SHP77 treated with DMSO at 0.1 percent for 48 hours (cell line): ENCODE data around the gene NDUFA5.

ENCODE experiments used
- DNase-seq: peaks from one replicate; lab custom pipeline; 2025; lab: John Stamatoyannopoulos, UW

Gene NDUFA5

DNA sequence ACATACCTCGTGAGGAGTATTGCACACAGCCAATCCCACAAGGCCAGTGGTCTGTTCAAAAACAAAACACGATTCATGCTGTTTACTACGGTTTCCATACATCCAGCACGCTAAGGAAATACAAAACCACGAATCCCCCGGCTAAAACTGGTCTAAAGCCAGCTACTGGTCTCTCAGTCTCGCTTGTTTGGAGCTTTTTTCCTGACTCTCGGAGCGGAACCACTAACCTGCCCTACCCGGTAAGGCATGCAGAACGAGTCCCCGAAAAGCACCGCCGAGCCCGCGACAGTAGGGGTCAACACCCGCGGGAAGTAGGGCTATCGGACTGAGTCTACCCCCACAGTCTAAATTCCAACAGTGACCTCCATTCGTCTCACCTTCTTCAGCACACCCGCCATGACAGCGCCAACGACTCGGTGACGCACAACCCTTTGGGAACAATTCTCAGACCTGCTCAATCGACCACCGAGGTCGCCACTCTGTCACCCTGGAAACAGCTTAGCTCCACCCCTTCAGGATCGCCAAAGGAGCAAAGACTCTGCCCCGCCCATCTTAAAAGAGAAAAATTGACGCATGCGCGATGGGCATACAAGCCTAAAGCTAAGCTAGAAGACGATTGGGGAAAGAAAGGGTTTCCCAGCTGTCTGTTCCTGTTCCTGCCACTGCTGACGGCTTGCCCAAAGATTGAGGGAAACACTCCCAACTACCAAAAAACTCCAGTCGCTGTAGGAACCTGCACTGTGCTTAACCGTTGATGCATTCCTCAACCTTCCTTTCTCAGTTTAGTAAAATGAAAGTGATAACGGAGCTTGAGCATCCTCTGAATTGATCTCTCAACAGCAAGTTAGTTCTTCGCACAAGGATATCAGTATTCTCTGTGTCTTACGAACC lies at the start of gene NDUFA5:
NDUFA5 (minus strand) TSS at position 421 of the 891 bp plus-strand sequence; CDS start at position 398, 23 bp downstream.
- DNase-seq = peak; percentile 99

DNA sequence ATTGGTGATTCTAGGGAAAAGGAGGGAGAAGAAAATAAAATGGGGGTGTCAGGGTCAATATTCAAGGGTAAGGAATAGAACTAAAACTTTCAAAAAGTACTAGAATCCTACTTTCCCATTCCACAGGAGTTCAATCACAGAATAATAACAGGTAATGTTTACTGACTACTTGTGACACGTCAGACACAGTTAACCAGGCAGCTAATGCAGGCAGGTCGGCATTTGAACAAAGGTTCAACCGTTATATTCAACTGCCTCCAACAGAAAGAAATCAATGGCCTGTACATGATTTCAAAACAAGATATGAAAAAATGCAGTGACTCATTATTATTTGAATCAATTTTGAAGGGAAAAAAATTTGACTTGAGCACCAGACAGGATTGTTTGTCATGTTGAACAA lies 47.1 kb upstream of the NDUFA5 start:
- peak; percentile 12 for DNase-seq

DNA sequence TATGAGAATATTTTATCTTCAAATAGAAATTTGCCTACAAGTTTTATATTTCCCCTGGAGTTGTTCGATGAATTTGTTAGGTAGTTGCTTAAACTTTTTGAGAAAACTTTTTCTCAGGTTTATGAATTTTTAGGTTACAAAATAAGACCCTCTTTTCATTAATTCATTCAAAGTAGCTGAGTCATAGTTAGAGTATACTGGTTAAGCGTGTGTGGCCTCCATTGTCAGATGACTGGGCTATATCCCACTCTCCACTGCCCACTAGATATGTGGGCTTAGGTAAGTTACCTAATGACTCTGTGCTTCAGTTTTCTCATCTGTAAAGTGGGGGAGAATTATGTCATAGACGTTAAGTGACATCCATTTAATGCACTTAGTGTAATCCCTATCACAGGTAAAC lies 45.0 kb upstream of the NDUFA5 start:
- no peak for DNase-seq

DNA sequence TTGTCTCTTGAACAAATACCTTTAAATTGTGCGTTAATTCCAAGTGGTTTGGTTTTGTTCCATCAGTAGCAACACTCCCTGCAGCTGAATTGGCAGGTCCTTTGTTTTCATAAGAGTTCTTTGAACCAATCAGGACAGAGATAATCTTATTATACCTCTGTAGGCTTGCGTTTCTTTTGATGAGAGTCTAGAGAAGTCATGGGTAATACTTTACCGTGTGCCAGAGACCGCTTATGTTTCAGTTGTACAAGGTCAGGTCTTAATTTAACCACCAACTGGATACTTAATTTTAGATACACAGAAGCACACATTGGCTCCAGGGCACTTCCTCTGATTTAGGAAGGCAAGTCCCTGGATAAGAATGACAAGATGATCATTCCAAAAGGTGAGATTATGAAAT lies 43.9 kb upstream of the NDUFA5 start, which contains the start of gene ASB15:
ASB15 (plus strand) TSS at position 292 of the 400 bp plus-strand sequence. CDS start 12,682 bp downstream, outside the sequence.
- peak; percentile 95 for DNase-seq

DNA sequence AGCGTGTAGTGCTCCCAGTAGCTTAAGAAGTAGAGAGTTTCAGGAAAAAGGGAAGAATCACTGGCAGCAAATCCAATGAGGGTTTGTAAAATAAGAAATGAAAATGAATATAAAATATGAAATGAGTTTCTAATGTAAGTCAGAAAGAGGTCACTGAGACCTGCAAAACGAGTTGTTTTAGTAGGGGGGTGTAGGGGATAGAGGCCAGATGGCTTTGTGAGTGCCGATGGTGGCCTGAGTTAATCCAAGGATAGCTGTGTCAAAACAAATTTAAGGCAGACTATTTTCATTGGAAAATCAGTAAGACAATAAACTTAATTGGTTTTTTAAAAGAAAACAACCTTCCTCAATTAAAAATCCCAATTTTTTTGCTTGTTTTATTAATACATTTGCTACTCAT lies 43.3 kb upstream of the NDUFA5 start:
- DNase-seq = no peak

DNA sequence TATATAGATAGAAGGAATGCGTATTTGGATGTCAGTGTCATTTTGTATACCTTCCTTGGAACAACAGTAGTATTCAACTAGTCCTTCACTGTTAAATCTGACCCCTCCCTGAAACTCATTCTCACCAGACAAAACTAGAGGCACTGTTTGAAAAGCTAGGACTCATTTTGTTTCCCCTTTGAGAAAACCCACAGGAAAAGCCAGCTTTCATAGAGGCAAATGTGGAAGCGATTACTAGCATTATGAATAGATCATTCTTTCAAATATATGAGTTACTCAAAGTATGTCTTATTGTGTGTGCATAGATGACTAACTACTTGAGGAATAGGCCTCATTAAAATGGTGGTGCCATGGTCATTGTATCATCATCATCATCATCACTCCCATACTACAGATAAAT lies 42.1 kb upstream of the NDUFA5 start:
- no peak for DNase-seq

DNA sequence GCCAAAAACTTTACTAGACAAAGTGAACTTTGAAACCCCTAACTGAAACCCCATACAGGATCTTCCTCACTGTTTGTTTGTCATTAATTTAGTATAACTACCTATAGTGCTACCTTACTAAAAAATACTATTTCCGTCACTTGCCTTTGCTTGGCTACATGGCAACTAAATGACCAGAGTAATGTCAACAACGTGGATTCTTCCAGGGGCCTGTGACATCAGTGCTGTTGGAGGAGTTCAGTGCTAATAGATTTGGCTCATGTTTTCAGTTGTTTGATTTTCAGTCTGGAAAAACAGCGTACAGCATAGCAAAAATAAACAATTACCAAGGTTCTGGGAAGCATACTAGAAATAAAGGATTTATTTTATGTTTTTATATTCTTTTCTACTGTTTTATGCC lies 41.0 kb upstream of the NDUFA5 start:
- peak; percentile 57 for DNase-seq

DNA sequence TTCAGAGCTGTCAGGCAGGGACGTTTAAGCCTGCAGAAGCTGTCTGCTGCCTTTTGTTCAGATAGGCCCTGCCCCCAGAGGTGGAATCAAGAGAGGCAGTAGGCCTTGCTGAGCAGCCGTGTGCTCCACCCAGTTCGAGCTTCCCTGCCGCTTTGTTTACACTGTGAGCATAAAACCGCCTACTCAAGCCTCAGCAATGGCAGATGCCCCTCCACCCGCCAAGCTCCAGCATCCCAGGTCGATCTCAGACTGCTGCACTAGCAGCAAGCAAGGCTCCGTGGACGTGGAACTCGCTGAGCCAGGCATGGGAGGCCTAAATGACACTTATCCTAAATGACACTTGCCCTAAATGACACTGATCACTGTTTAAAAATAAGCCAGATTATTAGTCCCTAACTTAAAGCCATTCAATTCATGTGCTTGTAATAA lies 37.2 kb upstream of the NDUFA5 start:
- peak; percentile 86 for DNase-seq

DNA sequence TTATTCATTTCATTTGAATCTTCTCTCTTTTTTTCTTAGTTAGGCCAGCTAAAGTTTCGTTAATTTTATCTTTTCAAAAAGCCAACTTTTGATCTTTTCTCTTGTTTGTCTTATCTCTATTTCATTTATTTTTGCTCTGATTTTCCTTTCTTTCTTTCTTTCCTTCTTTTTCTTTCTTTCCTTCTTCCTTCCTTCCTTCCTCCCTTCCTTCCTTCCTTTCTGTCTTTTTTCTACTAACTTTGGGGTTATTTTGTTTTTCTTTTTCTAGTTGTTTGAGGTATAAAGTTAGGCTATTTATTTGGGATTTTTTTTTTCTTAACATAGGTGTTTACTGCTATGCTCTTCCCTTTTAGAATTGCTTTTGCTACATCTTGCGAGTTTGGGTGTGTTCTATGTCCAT lies 30.8 kb upstream of the NDUFA5 start:
- no peak for DNase-seq

DNA sequence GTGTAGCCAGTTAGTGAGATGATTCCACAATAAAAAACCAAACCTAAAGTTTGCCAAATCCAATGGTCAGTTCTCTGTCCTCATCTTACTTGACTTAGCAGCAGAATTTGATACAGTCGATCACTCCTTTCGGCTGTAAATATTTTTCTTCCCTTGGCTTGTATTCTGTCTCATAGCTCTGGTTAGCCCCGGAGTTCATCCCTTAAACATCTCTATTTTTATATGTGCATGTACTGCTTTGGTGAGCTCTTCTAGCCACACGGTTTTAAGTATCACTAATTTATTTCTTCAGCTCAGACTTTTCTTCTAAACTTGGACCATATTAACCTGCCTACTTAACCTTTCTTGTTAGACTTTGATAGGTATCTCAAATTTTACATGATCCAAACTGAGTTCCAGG lies 26.2 kb upstream of the NDUFA5 start:
- DNase-seq = no peak

DNA sequence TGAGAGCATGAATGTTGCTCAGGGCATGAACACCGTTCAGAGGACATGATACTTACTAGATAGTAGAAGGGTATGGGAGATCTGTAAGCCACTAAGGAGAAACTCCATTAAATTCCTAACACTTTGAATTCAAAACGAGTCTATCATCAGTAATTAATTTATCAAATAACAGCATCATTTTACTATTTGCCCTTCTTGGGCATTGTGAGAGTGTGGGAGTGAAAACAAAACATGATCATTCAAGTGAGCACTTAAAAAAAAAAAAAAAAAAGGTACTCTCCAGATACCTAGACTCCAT lies 23.5 kb upstream of the NDUFA5 start:
- no peak for DNase-seq

DNA sequence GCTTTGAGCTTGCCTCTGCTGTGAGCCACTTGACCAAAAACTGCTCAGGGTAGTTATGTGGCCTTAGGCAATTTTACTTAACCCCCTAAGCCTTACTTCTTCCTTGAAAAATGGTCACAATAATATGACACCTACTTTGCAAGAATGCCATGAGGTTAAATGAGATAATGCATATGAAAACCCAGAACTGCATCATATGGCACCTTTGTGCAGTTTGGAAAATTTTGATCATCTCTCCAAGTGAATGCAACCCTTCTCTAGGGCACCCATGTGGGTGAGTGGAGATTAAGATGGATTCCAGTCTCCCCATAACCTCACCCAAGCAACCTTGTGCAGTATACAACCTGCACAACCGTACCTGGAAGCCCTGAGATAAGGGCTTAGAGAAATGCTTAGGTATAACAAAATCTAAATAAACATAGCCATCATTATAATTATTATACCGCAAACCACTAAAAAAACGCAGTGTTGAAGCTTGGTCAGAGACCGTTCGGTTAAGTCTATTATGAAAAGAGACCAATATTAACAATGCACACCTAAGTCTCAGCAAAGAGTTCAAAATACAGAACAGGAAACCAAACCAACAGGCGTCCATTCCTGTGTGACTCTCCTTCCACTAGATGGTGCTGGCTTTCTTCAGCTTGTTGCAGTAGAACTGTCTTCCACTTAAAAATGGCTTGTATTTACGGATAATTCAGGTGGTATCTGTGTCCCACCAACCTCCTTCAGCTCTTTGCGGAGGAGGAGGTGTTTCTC lies 23.0 kb upstream of the NDUFA5 start:
- DNase-seq = peak; percentile 51

DNA sequence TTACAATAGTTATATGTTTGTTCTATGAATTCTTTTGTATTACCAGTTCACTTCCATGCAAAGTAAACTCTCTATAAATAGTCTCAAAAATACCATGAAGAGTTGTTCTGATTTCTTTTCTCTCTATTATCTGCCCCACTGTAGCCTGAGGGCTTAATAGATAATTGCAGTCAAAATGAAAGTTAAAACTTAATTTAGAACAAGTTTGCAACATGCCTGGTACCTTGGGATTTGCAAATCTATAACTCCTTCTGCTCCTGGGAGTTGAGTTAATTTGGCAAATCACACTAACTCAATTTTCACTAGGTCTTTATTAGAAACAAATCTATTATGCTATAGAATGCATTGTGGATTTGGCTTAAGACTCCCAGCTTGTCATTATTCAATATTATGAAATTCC lies 21.8 kb upstream of the NDUFA5 start:
- DNase-seq = no peak

DNA sequence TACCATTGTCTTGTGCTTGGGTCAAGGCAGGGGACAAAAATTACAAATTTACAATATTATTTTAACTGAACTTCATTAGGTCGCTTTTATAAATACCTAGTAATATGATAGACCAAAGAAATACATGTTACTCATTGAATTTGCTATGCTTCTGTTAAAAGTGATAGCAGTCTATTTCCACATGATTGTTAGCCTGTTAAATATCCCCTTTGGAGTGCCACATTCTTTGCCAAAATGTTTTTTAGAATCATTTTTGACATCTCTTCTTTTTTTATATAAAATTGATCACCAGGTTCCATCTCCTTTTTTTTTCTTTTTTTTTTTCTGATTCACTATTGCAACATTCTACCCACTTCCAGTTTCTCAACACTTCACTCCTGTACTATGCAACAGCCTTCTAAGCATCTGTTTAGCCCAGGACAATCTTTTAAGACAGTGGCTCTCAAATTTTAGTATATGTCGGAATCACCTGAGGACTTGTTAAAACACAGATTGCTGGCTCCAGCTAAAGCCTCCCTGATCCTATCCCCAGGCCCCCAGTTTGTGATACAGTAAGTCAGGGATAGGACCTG lies 16.4 kb upstream of the NDUFA5 start:
- DNase-seq = no peak

DNA sequence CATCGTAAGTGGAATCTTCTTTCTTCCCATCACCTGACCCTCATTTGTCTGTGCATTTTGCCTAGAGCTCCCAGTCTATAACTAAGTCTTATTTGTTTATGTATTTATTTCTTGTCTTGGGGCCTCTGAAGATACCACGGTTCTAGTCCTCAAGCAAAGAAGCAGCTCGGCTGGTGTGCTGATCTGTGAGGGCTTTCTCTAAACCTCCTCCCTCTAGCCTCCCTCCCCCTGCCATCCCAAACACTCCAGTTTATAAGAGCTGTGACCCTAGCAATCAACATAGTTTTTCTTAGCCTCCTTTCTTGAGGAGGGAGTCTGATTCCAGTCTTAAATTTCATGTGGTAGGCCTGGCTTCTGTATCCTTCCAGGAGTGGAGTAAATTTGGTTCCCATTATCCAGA lies 15.7 kb upstream of the NDUFA5 start:
- no peak for DNase-seq

DNA sequence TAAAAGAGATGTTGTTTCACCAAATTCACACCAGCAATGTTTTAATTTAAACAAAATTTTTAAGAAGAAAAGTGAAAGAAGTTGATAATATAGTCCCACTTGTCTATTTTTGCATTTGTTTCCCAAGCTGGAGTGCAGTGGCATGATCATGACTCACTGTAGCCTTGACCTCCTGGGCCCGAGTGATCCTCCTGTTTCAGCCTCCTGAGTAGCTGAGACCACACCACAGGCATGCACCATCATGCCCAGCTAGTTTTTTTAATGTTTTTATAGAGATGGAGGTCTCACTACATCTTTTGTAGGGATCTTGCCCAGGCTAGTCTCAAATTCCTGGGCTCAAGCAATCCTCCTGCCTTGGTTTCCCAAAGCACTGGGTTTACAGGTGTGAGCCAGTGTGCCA lies 14.1 kb upstream of the NDUFA5 start:
- no peak for DNase-seq

DNA sequence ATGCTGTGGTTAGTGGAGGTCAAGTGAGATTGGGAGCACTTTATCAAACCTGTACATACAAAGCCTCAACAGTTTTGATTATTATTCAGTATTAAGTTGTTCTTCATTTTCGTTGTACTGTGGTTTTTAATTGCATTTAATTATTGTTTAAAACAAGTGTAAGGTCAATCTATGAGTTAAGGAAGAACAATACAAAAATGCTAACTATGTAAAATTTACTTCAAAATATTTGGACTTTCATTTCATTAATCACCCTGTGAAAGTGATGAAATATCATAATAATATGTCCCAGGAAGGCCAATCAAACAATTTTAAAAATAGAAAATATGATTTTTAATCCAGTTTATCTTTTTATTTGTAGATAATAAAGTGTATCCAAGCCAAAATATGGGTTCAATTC lies 13.6 kb upstream of the NDUFA5 start:
- DNase-seq = no peak

DNA sequence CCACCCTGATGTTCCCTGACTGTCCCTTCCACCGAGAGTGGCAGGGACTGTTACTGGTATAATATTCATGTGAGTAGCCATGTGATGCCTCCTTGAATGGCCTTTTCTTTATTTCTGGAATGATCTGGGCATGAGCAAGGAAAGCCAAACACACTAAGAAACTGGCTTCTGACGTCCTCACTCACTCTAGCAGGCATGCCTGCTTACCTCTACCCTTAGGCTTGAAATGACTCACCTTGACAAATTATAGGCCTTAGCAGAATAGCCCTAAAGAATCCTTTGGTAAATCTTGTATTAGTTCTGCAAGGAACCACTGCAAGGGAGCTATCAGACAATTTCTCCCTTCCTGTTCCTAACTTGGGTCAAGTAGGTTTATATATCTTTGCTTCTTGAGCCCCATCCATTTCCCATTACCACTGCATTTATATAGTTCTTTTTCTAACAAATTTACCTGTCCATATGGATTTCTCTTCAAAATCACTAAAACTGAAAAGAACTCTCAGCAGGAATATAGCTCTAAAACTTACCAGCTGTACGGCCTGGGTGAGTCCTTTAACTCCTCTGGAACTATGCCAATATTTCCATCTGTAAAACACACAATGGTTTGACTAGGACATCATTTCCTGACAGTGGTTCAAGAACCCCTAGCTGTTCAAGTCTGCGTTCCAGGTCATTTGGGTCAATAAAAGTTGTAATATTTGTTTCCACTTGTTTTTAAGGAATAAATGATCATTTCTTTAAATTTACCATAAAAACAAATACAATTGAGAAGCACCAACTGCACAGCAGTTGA lies 13.0 kb upstream of the NDUFA5 start:
- DNase-seq = peak; percentile 29

DNA sequence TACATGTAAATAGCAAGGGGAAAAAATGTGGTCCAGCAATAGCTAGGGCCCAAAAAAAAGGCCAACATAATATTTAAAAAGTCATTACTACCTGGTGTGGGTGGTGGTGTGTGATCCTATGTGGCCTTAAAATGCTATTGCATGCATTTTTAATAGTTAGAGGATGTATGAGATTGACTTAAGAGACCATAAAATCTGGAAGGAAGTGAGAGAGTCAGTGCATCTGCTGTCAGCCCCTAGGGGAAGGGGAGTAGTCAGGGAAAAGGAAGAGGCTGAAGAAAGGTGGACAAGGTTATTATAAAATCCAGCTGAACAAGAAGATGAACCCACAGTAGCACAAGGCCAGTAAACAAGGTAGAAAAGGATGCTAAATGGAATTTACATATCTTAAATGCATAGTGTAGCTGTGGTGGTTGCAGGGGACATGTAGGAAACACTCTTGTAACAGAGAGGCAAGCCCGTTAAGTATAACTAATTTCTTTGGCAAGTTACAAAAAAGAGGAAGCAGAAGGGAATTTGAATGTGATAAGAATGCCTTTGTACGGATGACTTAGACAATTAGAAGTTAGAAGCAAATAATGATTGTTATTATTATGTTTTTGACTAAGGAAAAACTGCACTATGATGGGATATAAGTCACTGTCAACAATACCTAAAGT lies 11.9 kb upstream of the NDUFA5 start:
- no peak for DNase-seq

DNA sequence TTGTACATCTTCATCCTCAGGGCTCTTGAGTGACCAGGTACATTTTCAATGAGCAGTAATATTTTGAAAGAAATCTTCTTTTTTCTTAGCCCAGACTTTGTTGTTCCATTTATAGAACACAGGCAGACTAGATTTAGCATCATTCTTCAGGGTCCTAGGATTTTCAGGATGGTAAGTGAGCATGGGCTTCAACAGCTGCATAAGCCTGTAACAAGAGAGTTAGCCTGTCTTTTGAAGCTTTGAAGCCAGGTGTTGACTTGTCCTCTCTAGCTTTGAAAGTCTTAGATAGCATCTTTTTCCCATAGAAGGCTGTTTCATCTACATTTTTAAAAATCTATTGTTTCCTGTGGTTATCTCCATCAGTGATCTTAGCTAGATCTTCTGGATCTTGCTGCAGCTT lies 4.5 kb upstream of the NDUFA5 start:
- DNase-seq = no peak

DNA sequence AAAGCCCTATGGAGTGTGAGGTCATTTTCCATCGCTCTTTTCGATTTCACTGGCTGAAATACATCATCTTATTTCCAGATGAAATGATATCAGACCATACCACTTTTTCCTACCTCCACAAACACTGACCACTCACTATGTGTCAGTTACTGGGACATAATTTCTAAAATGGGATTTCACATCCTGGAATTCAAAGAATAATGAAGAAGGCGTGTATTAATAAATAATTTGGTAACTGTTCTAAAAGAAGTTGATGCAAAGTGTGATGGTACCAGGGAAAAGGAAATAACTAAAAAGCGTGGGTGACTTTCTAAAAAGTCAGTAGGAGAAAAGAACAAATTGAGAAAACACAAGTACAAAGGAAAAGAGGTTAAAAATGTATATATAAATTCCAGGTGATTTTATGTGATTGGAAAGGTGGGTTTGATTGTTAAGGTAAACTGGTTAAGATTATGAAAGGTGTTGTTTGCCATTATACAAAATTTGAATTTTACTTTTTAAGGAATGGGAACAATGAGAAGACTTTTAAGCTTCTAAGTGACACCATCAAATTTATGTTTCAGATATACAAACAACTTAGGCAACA lies 764 bp upstream of the NDUFA5 start:
- no peak for DNase-seq
